GM10266 (cell line): Measurements from ENCODE around the gene ZNF133.

Experiments
- DNase-seq: peaks from one replicate; pipeline ENCODE4 v3.0.0; 2012; ENCODE audit errors: extremely low spot score
- TF ChIP-seq, protein P1 (sequence below): IDR thresholded peaks from 2 replicates; pipeline ENCODE4 v1.5.1; 2012; ENCODE audit warnings: mild to moderate bottlenecking, low read depth; ENCODE audit not compliant: control insufficient read depth, insufficient read depth; ENCODE audit errors: missing control alignments

Gene ZNF133

DNA sequence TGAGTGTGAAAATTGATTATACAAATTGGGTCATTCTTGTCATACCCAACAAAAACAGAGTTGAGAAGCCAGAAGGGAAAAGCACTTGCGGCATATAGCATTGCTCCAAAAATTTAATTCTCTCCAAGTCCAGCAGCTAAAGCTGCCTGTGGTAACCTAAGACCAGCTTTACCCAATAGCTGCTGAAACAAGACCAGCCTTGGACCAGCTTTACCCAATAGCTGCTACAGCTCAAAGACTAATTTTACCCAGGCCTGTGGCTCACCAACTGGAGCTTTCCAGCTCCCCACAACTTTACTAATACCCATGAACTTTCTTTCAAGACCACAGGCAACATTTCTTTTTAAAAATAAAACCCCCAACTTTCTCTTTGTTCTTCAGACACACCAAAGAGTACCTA, 32.8 kb upstream of the ZNF133 start:
- no peak for DNase-seq
- TF ChIP-seq, protein P1, sequence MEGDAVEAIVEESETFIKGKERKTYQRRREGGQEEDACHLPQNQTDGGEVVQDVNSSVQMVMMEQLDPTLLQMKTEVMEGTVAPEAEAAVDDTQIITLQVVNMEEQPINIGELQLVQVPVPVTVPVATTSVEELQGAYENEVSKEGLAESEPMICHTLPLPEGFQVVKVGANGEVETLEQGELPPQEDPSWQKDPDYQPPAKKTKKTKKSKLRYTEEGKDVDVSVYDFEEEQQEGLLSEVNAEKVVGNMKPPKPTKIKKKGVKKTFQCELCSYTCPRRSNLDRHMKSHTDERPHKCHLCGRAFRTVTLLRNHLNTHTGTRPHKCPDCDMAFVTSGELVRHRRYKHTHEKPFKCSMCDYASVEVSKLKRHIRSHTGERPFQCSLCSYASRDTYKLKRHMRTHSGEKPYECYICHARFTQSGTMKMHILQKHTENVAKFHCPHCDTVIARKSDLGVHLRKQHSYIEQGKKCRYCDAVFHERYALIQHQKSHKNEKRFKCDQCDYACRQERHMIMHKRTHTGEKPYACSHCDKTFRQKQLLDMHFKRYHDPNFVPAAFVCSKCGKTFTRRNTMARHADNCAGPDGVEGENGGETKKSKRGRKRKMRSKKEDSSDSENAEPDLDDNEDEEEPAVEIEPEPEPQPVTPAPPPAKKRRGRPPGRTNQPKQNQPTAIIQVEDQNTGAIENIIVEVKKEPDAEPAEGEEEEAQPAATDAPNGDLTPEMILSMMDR, result no peak

DNA sequence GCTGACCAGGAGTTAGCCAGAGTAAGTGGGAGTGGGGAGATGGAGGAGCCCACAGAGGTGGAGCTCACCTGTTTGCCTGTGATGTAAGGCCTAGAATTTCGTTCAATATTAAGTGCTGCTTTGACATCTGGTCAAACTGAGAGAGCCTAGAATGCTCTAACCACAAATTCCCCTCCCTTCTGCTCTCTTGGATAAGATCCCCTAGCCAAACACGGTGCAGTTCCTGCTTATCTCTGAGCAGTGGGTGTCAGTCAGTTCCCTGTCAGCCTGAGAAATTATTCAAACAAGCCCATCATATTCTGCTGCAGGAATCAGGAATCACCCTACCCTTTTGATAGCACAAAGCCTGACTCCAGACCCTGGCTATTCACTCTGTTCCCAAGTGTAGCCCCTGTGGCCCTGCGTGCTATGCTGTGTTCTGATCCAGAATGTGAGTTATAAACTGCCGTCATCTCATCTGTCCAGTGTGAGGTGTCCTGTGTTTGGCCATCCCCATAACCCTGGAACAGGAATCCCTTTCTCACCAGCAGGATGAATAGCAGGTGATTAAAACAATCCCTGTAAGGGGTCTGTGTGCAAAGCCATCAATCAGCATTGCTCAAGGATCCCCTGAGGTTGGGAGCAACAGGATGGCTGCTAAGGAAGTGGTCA, 31.8 kb upstream of the ZNF133 start:
- TF ChIP-seq, protein P1, result no peak
- DNase-seq, result no peak

DNA sequence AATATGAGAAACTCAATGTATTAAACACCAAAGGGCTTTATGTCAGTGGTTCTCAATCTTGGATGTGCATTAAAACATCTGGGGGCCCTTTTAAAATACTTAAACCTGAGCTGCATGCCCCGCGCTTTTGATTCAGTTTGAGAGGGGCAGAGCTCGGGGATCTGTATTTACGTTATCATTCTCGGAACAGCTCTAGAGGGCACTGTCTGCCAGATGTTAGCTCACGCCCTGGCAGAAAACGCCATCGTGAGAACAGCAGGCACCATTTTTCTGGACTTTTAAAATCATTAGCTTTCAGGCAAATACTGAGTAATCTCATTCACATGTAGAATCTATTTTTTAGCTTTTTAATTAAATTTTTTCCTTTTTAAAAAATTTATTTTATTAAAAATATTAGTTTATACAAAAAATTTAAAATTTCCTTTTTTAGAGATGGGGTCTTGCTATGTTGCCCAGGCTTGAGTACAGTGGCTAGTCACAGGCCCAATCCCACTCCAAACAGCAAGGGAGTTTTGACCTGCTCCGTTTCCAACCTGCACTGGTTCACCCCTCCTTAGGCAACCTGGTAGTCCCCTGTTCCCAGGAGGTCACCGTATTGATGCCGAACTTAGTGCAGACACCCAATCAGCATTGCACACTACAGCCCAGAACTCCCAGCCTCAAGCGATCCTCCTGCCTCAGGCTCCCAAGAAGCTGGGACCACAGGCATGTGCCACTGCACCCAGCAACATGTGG, 30.0 kb upstream of the ZNF133 start:
- TF ChIP-seq, protein P1, result no peak
- no peak for DNase-seq

DNA sequence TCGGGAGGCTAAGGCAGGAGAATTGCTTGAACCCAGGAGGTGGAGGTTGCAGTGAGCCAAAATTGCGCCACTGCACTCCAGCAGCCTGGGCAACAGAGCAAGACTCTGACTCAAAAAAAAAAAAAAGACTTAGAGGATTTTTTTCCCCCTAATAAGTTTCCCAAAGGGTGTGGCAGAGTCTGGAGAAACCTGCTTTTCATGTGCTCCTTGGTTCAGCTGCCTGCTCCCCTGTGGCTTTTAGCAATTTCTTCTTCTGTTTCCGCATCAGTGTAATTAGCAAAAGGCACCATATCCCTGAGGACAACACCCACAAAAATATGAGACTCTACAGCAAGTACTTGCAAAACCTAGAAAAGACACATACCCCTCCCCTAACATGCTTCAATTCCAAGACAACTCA, 28.6 kb upstream of the ZNF133 start:
- DNase-seq, result no peak
- TF ChIP-seq, protein P1, result no peak

DNA sequence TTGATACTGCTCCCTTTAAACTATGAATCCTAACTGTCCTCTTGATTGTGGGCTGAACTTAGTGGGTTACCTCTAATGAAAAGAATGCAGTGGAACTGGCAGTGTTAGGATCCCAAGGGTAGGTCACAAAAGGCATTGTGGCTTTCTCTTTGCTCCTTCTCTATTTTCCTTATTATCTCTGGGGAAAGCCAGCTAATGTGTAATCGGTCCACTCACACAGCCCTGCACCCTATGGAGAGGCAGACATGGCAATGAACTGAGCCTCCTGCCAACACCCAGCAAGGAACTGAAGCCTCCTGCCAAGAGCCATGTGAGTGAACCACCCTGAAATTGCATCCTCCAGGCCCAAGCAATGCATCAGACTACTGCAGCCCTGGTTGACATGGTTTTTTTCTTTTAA, 24.6 kb upstream of the ZNF133 start:
- DNase-seq, result no peak
- TF ChIP-seq, protein P1, result no peak

DNA sequence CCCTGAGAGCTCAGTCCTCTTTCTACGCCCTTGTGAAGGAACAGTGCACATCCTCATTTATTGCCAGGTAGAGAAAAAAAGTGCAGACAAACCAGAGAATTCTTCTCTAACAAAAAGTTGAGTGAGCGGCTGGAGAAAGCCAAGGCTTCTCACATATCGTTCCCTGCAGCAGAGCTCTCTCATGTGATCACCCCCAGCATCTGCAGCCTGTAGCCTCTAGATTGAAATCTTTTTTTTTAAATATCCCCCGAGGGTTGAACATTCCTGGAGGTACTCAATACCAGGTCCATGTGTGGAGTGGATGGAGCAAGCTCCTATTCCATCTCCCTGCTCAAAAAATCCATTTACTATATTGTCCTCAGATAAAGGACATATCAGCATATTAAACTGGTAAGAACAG, 22.9 kb upstream of the ZNF133 start:
- TF ChIP-seq, protein P1, result no peak
- no peak for DNase-seq

DNA sequence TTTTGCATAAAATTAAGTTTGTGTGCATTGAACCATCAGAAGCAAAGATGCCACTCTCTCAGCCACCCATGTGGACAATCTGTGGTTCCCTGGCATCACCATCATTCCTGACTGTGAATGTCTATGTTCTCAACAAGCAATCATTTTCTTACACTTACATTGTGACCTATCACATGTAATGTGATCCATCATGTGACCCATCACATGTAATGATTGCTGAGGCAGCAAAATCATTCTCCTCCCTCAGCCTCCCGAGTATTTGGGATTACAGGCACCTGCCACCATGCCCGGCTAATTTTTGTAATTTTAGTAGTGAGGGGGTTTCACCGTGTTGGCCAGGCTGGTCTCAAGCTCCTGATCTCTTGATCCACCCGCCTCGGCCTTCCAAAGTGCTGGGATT, 22.0 kb upstream of the ZNF133 start:
- no peak for DNase-seq

More for the DNA sequence above, 22.0 kb upstream of the ZNF133 start:
- TF ChIP-seq, protein P1, result no peak
